HCT116 (cell line): ENCODE data around the gene NUMA1.

Experiments
- CTCF ChIP-seq, 3 experiments: fragments of 200-600 bp in 1 of 3; sonication (generic) in 1 of 3; IDR thresholded peaks in 2 of 3; conservative IDR thresholded peaks in 1 of 3; 2 replicates each; pipeline ENCODE4 v1.5.1; 2012 to 2017; ENCODE audit warnings: low read depth in 2 of 3, low read length in 2 of 3, antibody characterized with exemption in 1 of 3, borderline replicate concordance in 1 of 3, control low read depth in 1 of 3, mild to moderate bottlenecking in 1 of 3, mixed read lengths in 1 of 3, mixed run types in 1 of 3, moderate library complexity in 1 of 3; ENCODE audit not compliant: insufficient read depth in 1 of 3
- TF ChIP-seq, protein P1 (sequence below): IDR thresholded peaks from 2 replicates; pipeline ENCODE4 v1.6.1; 2012

- TF ChIP-seq, protein P1, sequence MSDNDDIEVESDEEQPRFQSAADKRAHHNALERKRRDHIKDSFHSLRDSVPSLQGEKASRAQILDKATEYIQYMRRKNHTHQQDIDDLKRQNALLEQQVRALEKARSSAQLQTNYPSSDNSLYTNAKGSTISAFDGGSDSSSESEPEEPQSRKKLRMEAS = no peak
- no peak for TF ChIP-seq CTCF (IDR thresholded peaks at IDR 0.05 in 2 of 3, conservative IDR thresholded peaks at IDR 0.05 in 1 of 3; ENCODE audit: borderline replicate concordance in 1 of 3, insufficient read depth in 1 of 3, low read depth in 2 of 3, low read length in 2 of 3)
Observed at GRCh38 chr11:72014761-72015320, 65.5 kb downstream of the NUMA1 start.
